Keratinocyte (primary cell): ENCODE data around the gene ASTN1.

ENCODE experiments used
- CTCF ChIP-seq, 3 experiments: IDR thresholded peaks in 1 of 3; conservative IDR thresholded peaks in 1 of 3; optimal IDR thresholded peaks in 1 of 3; 2 replicates in 2 of 3; 3 replicates in 1 of 3; pipeline versions ENCODE3 to v1.5.1; 2011; ENCODE audit warnings: low read length in 3 of 3, mild to moderate bottlenecking in 3 of 3, moderate library complexity in 2 of 3, control low read depth in 1 of 3, inconsistent platforms in 1 of 3; ENCODE audit not compliant: insufficient read depth in 2 of 3; ENCODE audit errors: extremely low read depth in 1 of 3
- EZH2 ChIP-seq: IDR thresholded peaks from one replicate; pipeline ENCODE4 v1.6.1; 2012; ENCODE audit warnings: inconsistent platforms, mild to moderate bottlenecking, low read length, moderate library complexity

DNA sequence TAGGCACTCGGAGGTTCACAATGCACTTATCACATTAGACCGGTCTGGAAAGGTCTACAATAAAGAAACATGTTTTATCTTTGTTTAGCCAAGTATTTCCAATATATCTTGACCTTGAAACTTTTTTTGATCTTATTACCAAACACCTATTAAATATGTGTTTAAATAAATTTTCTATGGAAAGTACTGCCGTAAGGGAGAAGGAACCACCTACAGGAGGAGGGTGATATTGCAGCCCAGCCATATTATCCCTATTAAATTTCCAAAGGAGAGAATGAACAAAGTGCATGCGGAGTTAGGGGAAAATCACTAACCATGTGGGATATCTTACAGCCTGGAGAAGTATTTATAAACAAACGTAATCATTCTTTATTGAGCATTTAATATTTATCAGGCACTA is 20.7 kb upstream of the ASTN1 start:
- TF ChIP-seq CTCF (optimal IDR thresholded peaks at IDR 0.05 in 1 of 3, IDR thresholded peaks at IDR 0.05 in 1 of 3, conservative IDR thresholded peaks at IDR 0.05 in 1 of 3; ENCODE audit: extremely low read depth in 1 of 3, insufficient read depth in 2 of 3, low read length in 3 of 3) (peak in 2 of 3 experiments; percentile 40 to 56), EZH2 (no peak)
